ENCODE measurements around the gene CYP2D6.
"Not testable (repeated sequence)": the region's sequence is repeated elsewhere in the genome, so short reads cannot be mapped to it uniquely, and the experiment has no call there.

CYP2D6 gene

DNA sequence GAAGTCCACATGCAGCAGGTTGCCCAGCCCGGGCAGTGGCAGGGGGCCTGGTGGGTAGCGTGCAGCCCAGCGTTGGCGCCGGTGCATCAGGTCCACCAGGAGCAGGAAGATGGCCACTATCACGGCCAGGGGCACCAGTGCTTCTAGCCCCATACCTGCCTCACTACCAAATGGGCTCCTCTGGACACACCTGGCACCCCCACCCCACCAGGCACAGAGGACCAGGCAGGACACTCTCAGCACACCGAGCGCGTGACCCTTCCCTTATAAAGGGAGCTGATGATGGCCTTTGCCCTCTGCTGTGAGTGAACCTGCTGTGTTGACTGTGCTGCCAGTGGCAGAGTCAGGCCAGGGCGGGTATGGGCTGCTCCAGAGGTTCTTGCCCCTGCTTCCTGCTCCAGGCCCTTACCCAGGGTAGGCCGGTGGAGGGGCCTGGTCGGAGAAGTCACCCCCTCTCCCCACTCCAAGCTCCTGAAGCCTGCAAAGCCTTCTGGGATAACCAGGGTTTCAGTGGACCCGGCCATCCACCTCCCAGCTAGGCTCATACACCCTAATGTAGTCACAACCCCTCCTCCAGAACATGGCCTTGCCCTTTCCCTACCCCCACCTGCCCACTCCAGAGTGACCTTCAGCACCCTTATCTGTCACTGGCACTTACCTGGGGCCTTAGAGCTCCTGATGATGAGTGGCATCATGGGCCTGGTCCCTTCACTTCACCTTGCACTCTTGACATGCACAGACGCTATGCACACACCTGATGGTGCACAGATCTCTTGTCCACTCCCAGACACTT is at the start of gene CYP2D6:
Gene CYP2D6, minus strand, starts transcription at position 172 of the 793 bp plus-strand sequence. Its CDS starts 19 bp downstream, at position 153.
- DNase-seq (ENCODE audit: low read depth): not testable (repeated sequence)

- DNase-seq (ENCODE audit: low read depth): no peak
Observed at GRCh38 chr22:42179616-42180015, 49.0 kb upstream of the CYP2D6 start.

DNA sequence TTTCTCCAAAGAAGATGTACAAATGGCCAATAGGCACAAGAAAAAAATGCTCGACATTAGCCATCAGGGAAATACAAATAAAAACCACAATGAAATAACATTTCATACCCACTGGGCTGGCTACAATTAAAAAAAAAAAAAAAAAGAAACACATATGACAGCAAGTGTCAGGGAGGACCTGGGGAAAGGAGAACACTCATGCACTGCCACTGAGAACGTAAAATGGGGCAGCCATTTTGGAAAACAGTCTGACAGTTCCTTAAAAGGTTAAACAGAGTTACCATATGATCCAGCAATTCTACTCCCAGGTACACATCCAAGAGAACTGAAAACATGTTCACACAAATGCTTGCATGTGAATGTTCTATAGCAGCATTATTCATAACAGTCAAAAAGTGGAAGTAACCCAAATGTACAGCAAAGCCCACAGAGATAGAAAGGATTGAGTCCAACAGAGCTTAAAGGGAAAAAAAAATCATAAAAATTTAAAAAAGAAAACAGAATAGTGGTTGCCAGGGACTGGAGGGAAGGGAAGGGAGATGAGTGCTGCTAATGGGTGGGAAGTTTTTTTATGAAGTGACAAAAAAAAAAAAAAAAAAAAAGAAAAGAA is 48.4 kb upstream of the CYP2D6 start:
- no peak for DNase-seq (ENCODE audit: low read depth)

GRCh38 chr22:42177891-42178336 is 47.3 kb upstream of the CYP2D6 start:
- no peak for DNase-seq (ENCODE audit: low read depth)

DNA sequence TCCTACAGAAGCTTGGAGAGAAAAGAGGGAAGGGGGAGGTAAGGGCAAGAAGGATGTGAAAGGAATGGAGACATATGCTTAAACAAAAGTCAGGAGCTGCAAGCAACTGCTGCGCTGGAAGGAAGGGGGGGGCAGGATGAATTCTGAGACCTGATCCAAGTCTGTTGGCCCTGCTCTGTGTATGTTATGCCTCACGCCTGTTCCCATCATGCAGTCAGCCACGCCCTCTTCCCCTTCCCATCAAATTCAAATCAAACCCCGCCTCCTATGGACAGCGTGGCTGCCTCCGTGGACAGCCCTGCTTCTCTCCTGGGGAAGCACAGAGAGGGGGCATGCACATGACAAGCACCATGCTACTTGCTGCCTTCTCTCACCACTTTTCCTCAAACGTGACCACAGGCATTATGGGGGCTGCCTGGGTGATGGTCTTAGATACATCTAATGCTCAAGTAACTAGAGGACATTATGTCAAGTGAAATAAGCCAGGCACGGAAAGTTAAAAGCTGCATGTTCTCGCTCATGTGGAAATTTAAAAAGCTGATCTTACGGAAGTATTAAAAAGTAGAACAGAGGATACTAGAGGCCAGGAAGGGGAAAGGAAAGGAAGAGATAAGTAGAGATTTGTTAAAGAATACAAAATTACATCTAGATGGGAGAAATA is 45.8 kb upstream of the CYP2D6 start:
- no peak for DNase-seq (ENCODE audit: low read depth)

DNA sequence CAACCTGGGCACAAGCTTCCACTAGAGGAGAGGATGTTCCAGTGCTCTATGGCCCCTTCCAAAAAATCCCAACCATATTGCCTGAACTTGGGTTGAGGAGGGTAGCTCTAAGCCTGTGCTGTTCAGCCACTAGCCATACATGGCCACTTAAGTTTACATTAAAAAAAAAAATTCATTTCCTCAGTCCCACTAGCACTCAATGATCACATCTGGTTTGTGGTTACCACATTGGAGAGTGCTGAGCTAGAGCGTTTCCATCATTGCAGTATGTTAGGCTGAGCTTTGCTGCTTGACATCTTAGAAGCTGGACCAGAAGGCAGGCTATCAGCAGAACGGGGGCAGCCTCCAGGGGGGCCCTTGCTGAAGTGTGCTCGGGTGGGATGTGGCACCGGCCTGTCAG is 43.5 kb upstream of the CYP2D6 start:
- DNase-seq (ENCODE audit: low read depth): no peak

DNA sequence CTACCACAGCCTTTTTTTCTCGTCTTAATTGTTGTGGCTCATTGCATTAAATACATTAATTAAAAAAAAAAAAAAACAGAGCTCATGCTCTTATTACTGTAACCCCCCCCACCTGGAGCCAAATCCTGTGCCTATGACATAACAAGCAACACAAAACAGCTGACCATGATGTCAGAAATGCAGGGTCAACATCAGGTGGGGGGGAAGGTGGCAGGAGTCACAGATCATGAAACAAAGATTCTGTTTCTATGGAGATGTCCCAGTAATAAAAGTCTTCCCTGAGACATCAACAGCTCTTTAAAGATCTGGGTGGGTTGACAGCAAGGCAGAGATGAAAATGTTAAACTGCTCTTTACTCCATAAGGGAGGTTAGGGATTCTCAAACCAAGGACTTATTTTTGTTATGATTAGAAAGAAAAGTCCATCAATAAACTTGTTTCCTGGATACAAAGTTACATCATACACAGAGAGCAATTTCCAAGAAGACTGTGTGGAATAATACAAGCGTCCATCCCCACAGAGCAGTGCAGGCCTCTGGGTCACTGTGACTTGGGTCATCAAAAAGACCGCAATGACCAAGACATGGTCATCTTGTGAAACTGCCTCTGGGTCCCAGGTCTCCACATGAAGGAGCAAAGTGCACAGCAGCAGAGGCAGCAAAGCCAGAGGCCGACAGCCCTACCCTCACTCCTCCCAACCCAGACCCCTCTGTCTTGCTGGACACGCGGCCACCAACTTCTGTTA is 42.7 kb upstream of the CYP2D6 start:
- no peak for DNase-seq (ENCODE audit: low read depth)

GRCh38 chr22:42172773-42173172 is 42.2 kb upstream of the CYP2D6 start:
- DNase-seq (ENCODE audit: low read depth): no peak

DNA sequence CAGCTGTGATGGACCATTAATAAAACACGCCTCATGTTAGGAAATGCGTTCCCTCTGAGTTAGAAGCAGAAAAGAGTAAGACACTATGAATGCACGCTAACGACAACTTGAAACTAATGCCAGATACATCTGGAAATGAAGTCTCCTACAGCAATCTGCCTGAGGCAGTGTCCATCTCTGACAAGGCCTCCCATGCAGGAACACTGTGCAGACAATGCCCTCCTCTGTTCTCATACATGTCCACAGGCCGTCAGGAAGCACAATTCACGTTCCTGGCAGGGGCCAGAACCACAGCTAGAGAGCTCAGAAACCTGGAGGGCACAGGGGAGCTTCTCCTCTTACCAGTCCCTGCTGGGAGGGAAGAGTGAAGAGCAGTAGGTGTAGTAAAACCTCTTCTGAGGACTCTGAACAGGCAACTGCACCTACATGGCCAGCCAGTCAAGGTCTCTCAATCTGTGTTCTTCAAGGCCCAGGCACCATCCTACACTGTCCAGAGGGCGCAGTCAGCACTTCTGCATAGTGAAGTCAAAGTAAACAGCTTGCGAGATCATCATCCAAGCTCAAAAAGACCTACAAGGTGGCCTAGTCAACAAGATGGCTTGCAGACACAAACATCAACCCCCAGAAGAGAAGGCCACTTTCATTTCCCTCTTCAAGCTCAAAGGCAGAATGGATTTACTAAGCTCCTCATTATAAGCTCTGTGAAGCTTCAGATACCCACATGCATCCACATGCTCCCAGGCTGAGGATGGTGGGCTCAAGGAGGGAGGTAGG is 41.5 kb upstream of the CYP2D6 start:
- DNase-seq (ENCODE audit: low read depth): no peak

GRCh38 chr22:42171417-42171816 is 40.8 kb upstream of the CYP2D6 start:
- DNase-seq (ENCODE audit: low read depth): no peak

DNA sequence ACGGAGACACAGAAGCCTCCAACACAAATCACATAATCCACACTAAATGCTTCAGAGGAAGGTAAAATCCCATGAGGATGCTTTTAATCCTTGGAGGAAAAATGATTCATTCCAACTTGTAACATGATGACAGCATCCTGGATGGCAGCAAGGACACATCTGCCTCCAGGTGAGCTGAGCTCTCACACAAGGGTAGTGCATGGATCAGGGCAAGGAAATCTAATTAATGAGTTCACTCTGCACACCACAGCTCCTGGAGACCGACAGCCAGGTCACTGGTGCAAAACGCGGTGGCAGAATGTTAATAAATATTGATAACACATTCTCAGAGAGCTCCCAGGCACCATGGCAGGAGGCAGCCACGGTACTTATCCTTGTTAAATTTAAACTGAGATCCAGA is 40.3 kb upstream of the CYP2D6 start:
- DNase-seq (ENCODE audit: low read depth): no peak

GRCh38 chr22:42169055-42169469 is 38.5 kb upstream of the CYP2D6 start:
- peak; percentile 51 for DNase-seq (ENCODE audit: low read depth)

GRCh38 chr22:42168476-42168875 is 37.9 kb upstream of the CYP2D6 start:
- DNase-seq (ENCODE audit: low read depth): no peak

DNA sequence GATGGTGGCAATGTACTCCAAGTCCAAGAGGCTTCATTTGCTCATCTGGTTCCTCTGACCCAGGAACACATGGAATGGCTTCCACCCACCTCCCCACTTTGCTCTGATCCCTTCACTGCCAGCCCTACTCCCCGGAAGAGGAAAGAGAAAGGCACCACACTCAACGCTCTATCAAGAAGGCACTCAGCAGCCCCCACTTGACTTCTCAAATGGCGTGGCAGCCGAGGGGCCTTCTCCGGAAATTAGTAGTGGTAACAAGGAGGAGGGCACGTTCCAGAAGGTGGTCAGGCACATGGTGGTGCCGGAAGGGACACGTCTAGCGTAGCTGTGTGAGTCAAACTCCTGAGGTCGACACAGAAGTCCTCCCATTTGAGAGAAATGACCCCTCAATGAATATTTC is 36.5 kb upstream of the CYP2D6 start:
- no peak for DNase-seq (ENCODE audit: low read depth)

DNA sequence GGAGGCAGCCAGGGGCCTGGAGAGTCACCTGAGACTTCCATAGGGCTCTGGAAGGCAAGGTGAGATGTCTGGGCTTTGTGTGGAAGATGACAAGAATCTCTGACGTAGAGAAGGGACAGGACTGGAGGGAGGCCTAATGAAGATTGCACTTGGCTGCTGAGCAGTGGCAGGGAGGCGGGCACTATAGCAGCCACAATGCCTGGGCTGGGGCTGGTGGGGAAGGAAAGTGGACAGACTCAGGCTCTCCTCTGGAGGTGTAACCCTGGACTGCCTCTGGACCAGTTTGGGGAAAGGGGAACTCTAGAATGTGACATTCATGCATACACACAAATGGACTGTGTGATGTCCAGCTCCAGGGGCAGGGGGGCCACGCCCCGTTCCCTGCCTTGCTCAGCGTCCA is 34.3 kb upstream of the CYP2D6 start:
- no peak for DNase-seq (ENCODE audit: low read depth)

GRCh38 chr22:42163515-42163914 is 32.9 kb upstream of the CYP2D6 start:
- DNase-seq (ENCODE audit: low read depth): no peak

- no peak for DNase-seq (ENCODE audit: low read depth)
Observed at GRCh38 chr22:42162728-42163489, 32.3 kb upstream of the CYP2D6 start.

- DNase-seq (ENCODE audit: low read depth): no peak
Observed at GRCh38 chr22:42160830-42161696, 30.5 kb upstream of the CYP2D6 start.

DNA sequence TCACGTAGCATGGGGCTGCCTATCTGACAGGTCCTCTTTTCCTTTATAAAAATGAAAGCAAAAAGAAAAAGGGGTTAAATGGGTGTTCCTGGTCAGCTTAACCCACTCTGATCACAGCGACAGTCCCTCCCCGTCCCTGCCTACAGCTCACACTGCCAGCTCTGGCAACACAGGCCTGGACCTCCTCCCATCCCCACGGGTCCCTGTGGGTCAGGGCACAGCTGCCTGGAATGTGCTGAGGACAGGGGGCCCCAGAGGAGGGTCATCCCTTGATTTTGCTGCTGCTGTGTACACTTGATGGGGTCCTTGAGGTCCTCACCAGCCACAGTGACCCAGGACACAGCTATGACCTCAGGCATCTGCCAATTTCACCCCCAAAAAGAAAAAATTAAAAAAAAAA is 29.6 kb upstream of the CYP2D6 start:
- no peak for DNase-seq (ENCODE audit: low read depth)

Data from T-helper 22 cell (primary cell).